ENCODE results near the gene GNAL. TPM values are rescaled to one million over a fixed set of nuclear protein-coding genes. Genes with fewer than 3 reads are reported as not detected.
A peak's percentile ranks its signal among the peaks of the same experiment; 100 is the strongest.

Gene GNAL
- total and polyA plus RNA-seq, 2 experiments from 2014 or later, result 7.5 to 21.6 TPM

DNA sequence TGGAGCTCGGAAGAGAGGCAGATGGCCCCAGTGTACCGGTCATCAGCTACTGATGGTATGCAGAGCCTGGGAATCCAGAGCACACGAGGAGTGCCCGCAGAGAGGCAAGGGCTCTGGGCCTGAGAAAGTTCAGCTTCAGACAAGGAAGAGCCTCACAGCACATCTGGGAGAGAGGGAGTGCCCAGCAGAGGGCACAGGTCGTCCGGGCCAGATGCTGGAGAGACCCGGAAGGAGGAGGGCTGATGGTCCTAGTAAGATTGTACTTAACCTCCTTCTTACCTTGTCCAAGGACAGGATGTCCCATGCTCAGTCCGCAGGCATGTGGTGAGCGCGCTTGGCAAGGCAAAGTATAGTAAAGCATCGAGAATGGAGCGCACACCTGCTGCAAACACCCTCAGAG is 137.8 kb downstream of the GNAL start (continued):
- TF ChIP-seq, protein P1, sequence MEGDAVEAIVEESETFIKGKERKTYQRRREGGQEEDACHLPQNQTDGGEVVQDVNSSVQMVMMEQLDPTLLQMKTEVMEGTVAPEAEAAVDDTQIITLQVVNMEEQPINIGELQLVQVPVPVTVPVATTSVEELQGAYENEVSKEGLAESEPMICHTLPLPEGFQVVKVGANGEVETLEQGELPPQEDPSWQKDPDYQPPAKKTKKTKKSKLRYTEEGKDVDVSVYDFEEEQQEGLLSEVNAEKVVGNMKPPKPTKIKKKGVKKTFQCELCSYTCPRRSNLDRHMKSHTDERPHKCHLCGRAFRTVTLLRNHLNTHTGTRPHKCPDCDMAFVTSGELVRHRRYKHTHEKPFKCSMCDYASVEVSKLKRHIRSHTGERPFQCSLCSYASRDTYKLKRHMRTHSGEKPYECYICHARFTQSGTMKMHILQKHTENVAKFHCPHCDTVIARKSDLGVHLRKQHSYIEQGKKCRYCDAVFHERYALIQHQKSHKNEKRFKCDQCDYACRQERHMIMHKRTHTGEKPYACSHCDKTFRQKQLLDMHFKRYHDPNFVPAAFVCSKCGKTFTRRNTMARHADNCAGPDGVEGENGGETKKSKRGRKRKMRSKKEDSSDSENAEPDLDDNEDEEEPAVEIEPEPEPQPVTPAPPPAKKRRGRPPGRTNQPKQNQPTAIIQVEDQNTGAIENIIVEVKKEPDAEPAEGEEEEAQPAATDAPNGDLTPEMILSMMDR (conservative IDR thresholded peaks at IDR 0.05; ENCODE audit: low read depth in 2 of 2), result peak; percentile 29 to 59; a peak in 3 of 4 replicates

DNA sequence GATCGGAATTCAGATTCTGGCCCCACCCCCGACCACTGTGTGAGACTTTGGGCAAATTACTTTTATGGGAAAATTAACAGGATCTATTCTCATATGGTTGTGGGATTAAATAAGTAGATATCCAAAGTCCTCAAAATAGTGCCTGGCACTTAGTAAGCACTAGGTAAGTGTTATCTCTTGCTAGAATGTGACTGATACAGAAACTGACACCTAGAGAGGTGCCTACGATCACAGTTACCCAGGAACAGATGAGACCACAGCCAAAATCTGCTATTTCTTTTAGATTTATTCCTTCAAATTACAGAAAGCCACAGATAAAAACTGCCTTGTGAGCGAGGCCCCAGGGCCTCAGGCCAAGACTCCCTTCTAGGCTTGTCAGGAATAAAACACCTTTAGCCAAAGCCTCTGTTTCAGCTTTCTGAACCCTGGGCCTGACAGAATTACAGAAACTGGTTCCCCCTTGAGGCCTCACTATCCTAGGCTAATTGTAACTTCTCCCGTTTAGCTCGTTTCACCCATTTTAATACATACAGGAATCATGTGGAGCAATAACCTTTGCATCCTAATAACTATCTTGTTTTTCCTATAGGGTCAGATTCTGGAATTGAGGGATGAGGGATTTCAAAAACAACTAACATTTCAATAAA is 139.8 kb downstream of the GNAL start:
- no peaks in the 10 kb centered on the region; the same call in 2 of the 3 replicates for H3K9me3 Mint-ChIP-seq
- peaks cover 4% of the 10 kb centered on the region for H3K27me3 Mint-ChIP-seq (ENCODE audit: insufficient read depth, low read depth, poor library complexity)
- H3K9me2 ChIP-seq (ENCODE audit: insufficient read depth), result no peaks in the 10 kb centered on the region; the same call in 1 of the 2 replicates
- H3K4me3 ChIP-seq, result no peak overlapping the region
- H3K4me2 ChIP-seq, result peak overlapping the region; percentile 44
- H3K27ac ChIP-seq (ENCODE audit: low read depth), result peak overlapping the region; percentile 84
- ATAC-seq (peak; percentile 61), DNase-seq (ENCODE audit: low spot score) (peak; percentile 51)
- no peaks in the 10 kb centered on the region for H3K36me3 ChIP-seq (ENCODE audit: insufficient read depth)
- no peaks in the 10 kb centered on the region for H3K36me3 Mint-ChIP-seq (ENCODE audit: low read depth)
- no peaks in the 10 kb centered on the region for H3K79me2 ChIP-seq (replicated peaks; ENCODE audit: insufficient read depth)
- peaks cover 14% of the 10 kb centered on the region for H3K4me1 ChIP-seq (ENCODE audit: insufficient read depth)
- TF ChIP-seq, protein P1 (conservative IDR thresholded peaks at IDR 0.05; ENCODE audit: low read depth in 2 of 2), result peak; percentile 28 to 29; a peak in 3 of 4 replicates
- TF ChIP-seq ZNF114 (CRISPR knock-in tag; IDR thresholded peaks at IDR 0.05), result no peak
- H3F3A ChIP-seq (replicated peaks; ENCODE audit: low read depth), result no peaks in the 10 kb centered on the region
- H3K27ac Mint-ChIP-seq, result peak overlapping the region; percentile 84
- no peak overlapping the region for H3K4me3 Mint-ChIP-seq
- H3K4me1 Mint-ChIP-seq, result peaks cover 29% of the 10 kb centered on the region
- H2AFZ ChIP-seq, result no peak overlapping the region
- no peaks in the 10 kb centered on the region for H4K20me1 ChIP-seq (replicated peaks; ENCODE audit: insufficient read depth)
- H3K27me3 ChIP-seq (ENCODE audit: insufficient read depth), result no peaks in the 10 kb centered on the region

DNA sequence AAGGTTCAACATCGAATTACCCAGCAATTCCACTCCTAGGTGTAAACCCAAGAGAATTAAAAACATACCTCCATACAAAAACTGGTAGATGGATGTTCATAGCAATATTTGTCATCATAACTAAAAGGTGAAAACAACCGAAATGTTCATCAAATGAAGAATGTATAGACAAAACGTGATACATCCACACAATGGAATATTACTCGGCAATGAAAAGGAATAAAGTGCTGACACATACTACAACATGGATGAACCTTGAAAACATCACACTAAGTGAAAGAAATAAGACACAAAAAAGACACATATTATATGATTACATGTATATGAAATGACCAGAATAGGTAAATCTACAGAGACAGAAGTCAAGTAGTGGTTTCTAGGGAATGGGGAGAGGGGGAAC is 141.5 kb downstream of the GNAL start:
- DNase-seq (ENCODE audit: low spot score) (no peak), ATAC-seq (no peak)
- peaks cover 27% of the 10 kb centered on the region for H3K4me1 Mint-ChIP-seq
- H4K20me1 ChIP-seq (replicated peaks; ENCODE audit: insufficient read depth), result no peaks in the 10 kb centered on the region
- H3F3A ChIP-seq (replicated peaks; ENCODE audit: low read depth), result no peaks in the 10 kb centered on the region
- no peaks in the 10 kb centered on the region for H3K36me3 Mint-ChIP-seq (ENCODE audit: low read depth)
- H3K9me3 Mint-ChIP-seq, result no peaks in the 10 kb centered on the region; the same call in 2 of the 3 replicates
- H3K4me3 ChIP-seq, result no peak overlapping the region
- H3K4me1 ChIP-seq (ENCODE audit: insufficient read depth), result peaks cover 12% of the 10 kb centered on the region
- H3K27ac Mint-ChIP-seq, result no peak overlapping the region
- H3K36me3 ChIP-seq (ENCODE audit: insufficient read depth), result no peaks in the 10 kb centered on the region
- no peaks in the 10 kb centered on the region for H3K27me3 ChIP-seq (ENCODE audit: insufficient read depth)
- H3K4me3 Mint-ChIP-seq, result no peak overlapping the region
- H2AFZ ChIP-seq, result no peak overlapping the region
- no peaks in the 10 kb centered on the region for H3K79me2 ChIP-seq (replicated peaks; ENCODE audit: insufficient read depth)
- no peak overlapping the region for H3K4me2 ChIP-seq
- no peak overlapping the region for H3K27ac ChIP-seq (ENCODE audit: low read depth)
- peaks cover 4% of the 10 kb centered on the region for H3K27me3 Mint-ChIP-seq (ENCODE audit: insufficient read depth, low read depth, poor library complexity)
- H3K9me2 ChIP-seq (ENCODE audit: insufficient read depth), result no peaks in the 10 kb centered on the region; the same call in 1 of the 2 replicates
- no peak for TF ChIP-seq NANOG (IDR thresholded peaks at IDR 0.05; ENCODE audit: borderline replicate concordance)
- TF ChIP-seq ZNF114 (CRISPR knock-in tag; IDR thresholded peaks at IDR 0.05), result no peak
- TF ChIP-seq, protein P2, sequence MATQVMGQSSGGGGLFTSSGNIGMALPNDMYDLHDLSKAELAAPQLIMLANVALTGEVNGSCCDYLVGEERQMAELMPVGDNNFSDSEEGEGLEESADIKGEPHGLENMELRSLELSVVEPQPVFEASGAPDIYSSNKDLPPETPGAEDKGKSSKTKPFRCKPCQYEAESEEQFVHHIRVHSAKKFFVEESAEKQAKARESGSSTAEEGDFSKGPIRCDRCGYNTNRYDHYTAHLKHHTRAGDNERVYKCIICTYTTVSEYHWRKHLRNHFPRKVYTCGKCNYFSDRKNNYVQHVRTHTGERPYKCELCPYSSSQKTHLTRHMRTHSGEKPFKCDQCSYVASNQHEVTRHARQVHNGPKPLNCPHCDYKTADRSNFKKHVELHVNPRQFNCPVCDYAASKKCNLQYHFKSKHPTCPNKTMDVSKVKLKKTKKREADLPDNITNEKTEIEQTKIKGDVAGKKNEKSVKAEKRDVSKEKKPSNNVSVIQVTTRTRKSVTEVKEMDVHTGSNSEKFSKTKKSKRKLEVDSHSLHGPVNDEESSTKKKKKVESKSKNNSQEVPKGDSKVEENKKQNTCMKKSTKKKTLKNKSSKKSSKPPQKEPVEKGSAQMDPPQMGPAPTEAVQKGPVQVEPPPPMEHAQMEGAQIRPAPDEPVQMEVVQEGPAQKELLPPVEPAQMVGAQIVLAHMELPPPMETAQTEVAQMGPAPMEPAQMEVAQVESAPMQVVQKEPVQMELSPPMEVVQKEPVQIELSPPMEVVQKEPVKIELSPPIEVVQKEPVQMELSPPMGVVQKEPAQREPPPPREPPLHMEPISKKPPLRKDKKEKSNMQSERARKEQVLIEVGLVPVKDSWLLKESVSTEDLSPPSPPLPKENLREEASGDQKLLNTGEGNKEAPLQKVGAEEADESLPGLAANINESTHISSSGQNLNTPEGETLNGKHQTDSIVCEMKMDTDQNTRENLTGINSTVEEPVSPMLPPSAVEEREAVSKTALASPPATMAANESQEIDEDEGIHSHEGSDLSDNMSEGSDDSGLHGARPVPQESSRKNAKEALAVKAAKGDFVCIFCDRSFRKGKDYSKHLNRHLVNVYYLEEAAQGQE (IDR thresholded peaks at IDR 0.05; ENCODE audit: unreplicated experiment), result no peak
- TF ChIP-seq, protein P1 (conservative IDR thresholded peaks at IDR 0.05; ENCODE audit: low read depth in 2 of 2), result no peak
- TF ChIP-seq CREB1 (CRISPR knock-in tag; IDR thresholded peaks at IDR 0.05; ENCODE audit: low read depth), result no peak
- no peak for TF ChIP-seq STAT1 (IDR thresholded peaks at IDR 0.05; ENCODE audit: unreplicated experiment)
- TF ChIP-seq EZH2 (IDR thresholded peaks at IDR 0.05; ENCODE audit: low read depth, unreplicated experiment), result no peak
- TF ChIP-seq, protein P3, sequence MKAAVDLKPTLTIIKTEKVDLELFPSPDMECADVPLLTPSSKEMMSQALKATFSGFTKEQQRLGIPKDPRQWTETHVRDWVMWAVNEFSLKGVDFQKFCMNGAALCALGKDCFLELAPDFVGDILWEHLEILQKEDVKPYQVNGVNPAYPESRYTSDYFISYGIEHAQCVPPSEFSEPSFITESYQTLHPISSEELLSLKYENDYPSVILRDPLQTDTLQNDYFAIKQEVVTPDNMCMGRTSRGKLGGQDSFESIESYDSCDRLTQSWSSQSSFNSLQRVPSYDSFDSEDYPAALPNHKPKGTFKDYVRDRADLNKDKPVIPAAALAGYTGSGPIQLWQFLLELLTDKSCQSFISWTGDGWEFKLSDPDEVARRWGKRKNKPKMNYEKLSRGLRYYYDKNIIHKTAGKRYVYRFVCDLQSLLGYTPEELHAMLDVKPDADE (IDR thresholded peaks at IDR 0.05), result no peak
- no peak for TF ChIP-seq EZH2phosphoT487 (IDR thresholded peaks at IDR 0.05; ENCODE audit: unreplicated experiment)
- no peak for TF ChIP-seq ZNF331 (CRISPR knock-in tag; IDR thresholded peaks at IDR 0.05; ENCODE audit: low read depth)

Data from GM23338 (cell line).